ENCODE results near the gene ACSL1.

ACSL1 gene

GRCh38 chr4:184757810-184758209 lies 68.0 kb downstream of the ACSL1 start:
- H3K4me1 ChIP-seq (ENCODE audit: low read length) = peaks cover 7% of the 10 kb centered on the region
- no peak overlapping the region for H2AFZ ChIP-seq (ENCODE audit: low read depth, low read length)
- no peak overlapping the region for H3K4me2 ChIP-seq (ENCODE audit: low read length)
- no peak overlapping the region for H3K9ac ChIP-seq (ENCODE audit: low read length)
- H3K4me3 ChIP-seq (ENCODE audit: low read length) = no peak overlapping the region
- no peaks in the 10 kb centered on the region for H4K20me1 ChIP-seq (ENCODE audit: insufficient read depth, low read length)
- no peaks in the 10 kb centered on the region for H3K27me3 ChIP-seq (ENCODE audit: low read depth, low read length)
- H3K36me3 ChIP-seq (replicated peaks; ENCODE audit: low read depth, low read length) = no peaks in the 10 kb centered on the region
- no peak overlapping the region for H3K27ac ChIP-seq (ENCODE audit: low read length)
- no peaks in the 10 kb centered on the region for H3K9me3 ChIP-seq (ENCODE audit: insufficient read depth, low read length)
- TF ChIP-seq, protein P1, sequence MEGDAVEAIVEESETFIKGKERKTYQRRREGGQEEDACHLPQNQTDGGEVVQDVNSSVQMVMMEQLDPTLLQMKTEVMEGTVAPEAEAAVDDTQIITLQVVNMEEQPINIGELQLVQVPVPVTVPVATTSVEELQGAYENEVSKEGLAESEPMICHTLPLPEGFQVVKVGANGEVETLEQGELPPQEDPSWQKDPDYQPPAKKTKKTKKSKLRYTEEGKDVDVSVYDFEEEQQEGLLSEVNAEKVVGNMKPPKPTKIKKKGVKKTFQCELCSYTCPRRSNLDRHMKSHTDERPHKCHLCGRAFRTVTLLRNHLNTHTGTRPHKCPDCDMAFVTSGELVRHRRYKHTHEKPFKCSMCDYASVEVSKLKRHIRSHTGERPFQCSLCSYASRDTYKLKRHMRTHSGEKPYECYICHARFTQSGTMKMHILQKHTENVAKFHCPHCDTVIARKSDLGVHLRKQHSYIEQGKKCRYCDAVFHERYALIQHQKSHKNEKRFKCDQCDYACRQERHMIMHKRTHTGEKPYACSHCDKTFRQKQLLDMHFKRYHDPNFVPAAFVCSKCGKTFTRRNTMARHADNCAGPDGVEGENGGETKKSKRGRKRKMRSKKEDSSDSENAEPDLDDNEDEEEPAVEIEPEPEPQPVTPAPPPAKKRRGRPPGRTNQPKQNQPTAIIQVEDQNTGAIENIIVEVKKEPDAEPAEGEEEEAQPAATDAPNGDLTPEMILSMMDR (IDR thresholded peaks at IDR 0.05; ENCODE audit: low read depth, low read length) = no peak
- TF ChIP-seq EZH2phosphoT487 (IDR thresholded peaks at IDR 0.05; ENCODE audit: low read depth) = no peak
- H3K79me2 ChIP-seq (ENCODE audit: low read length) = no peaks in the 10 kb centered on the region

- no peaks in the 10 kb centered on the region for H4K20me1 ChIP-seq (ENCODE audit: insufficient read depth, low read length)
- no peaks in the 10 kb centered on the region for H3K79me2 ChIP-seq (ENCODE audit: low read length)
- H3K27me3 ChIP-seq (ENCODE audit: low read depth, low read length) = no peaks in the 10 kb centered on the region
- no peak overlapping the region for H3K4me2 ChIP-seq (ENCODE audit: low read length)
- H3K4me3 ChIP-seq (ENCODE audit: low read length) = no peak overlapping the region
- H3K36me3 ChIP-seq (replicated peaks; ENCODE audit: low read depth, low read length) = no peaks in the 10 kb centered on the region
- no peaks in the 10 kb centered on the region for H3K9me3 ChIP-seq (ENCODE audit: insufficient read depth, low read length)
- no peak overlapping the region for H3K27ac ChIP-seq (ENCODE audit: low read length)
- no peak overlapping the region for H2AFZ ChIP-seq (ENCODE audit: low read depth, low read length)
- no peak for TF ChIP-seq EZH2phosphoT487 (IDR thresholded peaks at IDR 0.05; ENCODE audit: low read depth)
- TF ChIP-seq, protein P1 (IDR thresholded peaks at IDR 0.05; ENCODE audit: low read depth, low read length) = no peak
- H3K9ac ChIP-seq (ENCODE audit: low read length) = no peak overlapping the region
- H3K4me1 ChIP-seq (ENCODE audit: low read length) = no peaks in the 10 kb centered on the region
Measured at GRCh38 chr4:184756399-184756798, 69.4 kb downstream of the ACSL1 start.

DNA sequence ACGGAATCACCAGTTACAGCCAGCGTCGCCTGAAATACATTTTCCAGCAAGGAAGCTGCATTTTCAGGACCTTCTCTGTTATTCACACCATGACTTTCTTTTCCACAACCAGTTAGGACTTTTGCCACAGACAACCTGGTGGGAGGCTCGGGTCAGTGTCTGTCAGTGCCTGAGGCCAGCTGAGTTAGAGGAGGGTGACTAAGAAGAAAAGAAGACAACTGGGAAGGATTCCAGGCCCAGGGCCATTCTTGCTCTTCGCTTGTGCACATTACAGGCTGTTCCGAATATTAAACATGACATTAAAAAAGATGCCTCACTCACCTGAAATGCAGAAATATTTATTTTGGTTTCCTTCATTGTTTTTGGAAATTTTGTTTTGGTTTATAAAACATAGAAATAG lies 70.5 kb downstream of the ACSL1 start:
- Histone ChIP-seq H3K27ac (ENCODE audit: low read length) (no peak overlapping the region), H3K9ac (ENCODE audit: low read length) (no peak overlapping the region)
- TF ChIP-seq, protein P1 (IDR thresholded peaks at IDR 0.05; ENCODE audit: low read depth, low read length) = no peak
- TF ChIP-seq EZH2phosphoT487 (IDR thresholded peaks at IDR 0.05; ENCODE audit: low read depth) = no peak

DNA sequence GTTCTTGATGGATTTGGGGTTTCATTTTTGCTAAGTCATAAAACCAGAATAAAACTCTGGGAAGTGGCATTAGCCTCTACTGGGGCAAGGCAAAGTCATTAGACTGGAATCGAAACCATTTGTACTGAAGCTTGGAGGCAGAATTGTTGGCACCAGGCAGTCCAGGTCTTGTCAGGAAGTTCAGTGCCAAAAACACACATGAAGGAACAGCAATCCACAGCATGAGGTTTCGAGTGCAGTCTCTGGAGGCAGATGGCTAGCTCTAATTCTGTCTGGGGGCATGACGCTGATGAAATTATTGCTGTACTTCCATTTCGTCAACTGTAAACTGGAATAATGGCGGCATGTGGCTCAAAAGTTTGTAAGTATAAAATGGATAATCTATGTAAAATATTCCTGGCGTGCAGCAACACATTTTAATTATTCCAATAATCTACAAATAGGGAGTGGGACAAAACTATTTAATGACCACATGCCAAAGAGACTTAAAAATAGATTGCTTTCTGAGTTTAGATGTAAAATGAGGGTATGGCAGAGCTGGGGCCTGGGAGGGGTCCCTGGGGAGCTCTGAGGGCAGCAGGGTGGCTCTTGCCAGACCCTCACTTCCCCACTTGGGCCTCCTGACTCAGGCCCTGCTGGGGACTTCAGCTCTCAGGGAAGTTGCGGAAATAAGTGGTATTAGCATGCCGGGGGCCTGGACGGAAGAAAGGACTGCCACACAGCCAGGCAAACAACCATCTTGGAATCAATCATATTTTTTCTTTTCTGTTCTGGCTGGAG lies 73.1 kb downstream of the ACSL1 start:
- no peak overlapping the region for H3K27ac ChIP-seq (ENCODE audit: low read length)
- H3K36me3 ChIP-seq (replicated peaks; ENCODE audit: low read depth, low read length) = no peaks in the 10 kb centered on the region
- peaks cover 4% of the 10 kb centered on the region; the same call in 1 of the 2 replicates for H3K4me1 ChIP-seq (ENCODE audit: low read length)
- H3K79me2 ChIP-seq (ENCODE audit: low read length) = no peaks in the 10 kb centered on the region
- TF ChIP-seq, protein P1 (IDR thresholded peaks at IDR 0.05; ENCODE audit: low read depth, low read length) = no peak
- no peak for TF ChIP-seq EZH2phosphoT487 (IDR thresholded peaks at IDR 0.05; ENCODE audit: low read depth)
- H3K9ac ChIP-seq (ENCODE audit: low read length) = no peak overlapping the region
- H3K4me3 ChIP-seq (ENCODE audit: low read length) = no peak overlapping the region
- no peaks in the 10 kb centered on the region for H4K20me1 ChIP-seq (ENCODE audit: insufficient read depth, low read length)
- no peak overlapping the region for H3K4me2 ChIP-seq (ENCODE audit: low read length)
- no peaks in the 10 kb centered on the region for H3K9me3 ChIP-seq (ENCODE audit: insufficient read depth, low read length)
- H3K27me3 ChIP-seq (ENCODE audit: low read depth, low read length) = no peaks in the 10 kb centered on the region
- no peak overlapping the region for H2AFZ ChIP-seq (ENCODE audit: low read depth, low read length)

More for the DNA sequence above, 70.5 kb downstream of the ACSL1 start:
- Histone ChIP-seq H3K36me3 (replicated peaks; ENCODE audit: low read depth, low read length) (no peaks in the 10 kb centered on the region), H3K4me2 (ENCODE audit: low read length) (no peak overlapping the region), H3K4me3 (ENCODE audit: low read length) (no peak overlapping the region), H2AFZ (ENCODE audit: low read depth, low read length) (no peak overlapping the region), H3K4me1 (ENCODE audit: low read length) (no peaks in the 10 kb centered on the region), H3K9me3 (ENCODE audit: insufficient read depth, low read length) (no peaks in the 10 kb centered on the region), H3K27me3 (ENCODE audit: low read depth, low read length) (no peaks in the 10 kb centered on the region), H3K79me2 (ENCODE audit: low read length) (no peaks in the 10 kb centered on the region), H4K20me1 (ENCODE audit: insufficient read depth, low read length) (no peaks in the 10 kb centered on the region)

All from OCI-LY3 (cell line).